Fibroblast of skin of abdomen (primary cell): ENCODE data around the gene LMF1.
A peak's percentile ranks its signal among the peaks of the same experiment; 100 is the strongest.

Experiments
- DNase-seq: peaks from one replicate; pipeline ENCODE4 v3.0.0-alpha.2; 2013

LMF1 gene

DNA sequence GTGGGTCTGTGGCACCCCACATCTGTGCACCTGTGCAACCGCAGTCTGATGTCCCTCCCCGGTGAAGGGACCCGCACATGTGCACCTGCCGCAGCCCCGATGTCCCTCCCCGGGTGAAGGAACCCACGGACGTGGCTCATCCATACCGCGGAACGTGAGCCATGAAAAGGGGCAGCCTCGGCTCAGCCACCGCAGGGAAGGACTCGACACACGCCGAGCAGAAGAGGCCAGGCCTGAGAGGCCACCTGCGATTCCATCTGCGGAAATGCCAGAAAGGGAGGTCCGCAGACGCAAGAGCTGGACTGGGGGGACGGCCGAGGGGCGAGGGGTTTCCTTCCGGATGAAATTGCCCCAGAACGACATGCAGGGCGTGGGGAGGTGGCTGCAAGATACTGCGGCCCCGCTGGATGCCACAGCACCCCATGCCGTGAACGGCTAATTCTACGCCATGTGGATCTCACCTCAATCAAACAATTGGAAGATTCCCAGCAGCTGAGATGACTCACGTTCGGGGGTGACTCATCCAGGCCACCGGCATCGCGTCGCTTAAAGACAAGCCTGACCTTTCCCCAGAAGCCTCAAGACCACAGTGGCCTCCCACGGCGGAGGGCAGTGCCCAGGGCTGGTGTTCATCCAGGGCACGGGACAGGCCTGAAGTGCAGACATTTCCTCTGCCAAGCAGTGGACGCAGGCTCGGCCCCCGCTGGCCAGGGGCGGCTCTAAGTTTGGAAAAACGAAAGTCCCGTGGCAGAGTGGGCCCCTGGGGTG is 31.8 kb upstream of the LMF1 start:
- peak; percentile 58 for DNase-seq

DNA sequence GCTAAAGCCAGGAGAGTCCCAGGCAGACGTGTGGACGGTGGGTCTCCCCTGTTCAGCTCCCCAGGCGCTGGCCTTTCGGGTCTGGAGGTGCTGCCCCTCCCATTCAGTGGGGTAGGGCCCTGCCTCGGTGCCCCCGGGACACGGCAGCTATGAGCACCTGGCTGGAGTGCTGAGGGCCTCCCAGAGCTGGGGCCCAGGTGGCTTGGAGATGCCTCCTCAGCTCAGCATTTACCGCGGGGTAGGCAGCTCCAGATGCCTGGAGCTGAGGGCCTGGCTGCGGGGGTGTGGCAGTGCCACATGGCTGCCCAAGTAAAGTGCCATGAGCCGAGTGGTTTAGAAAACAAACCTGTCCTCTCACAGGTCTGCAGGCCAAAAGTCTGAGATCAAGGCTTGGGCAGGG is 30.3 kb upstream of the LMF1 start:
- no peak for DNase-seq

DNA sequence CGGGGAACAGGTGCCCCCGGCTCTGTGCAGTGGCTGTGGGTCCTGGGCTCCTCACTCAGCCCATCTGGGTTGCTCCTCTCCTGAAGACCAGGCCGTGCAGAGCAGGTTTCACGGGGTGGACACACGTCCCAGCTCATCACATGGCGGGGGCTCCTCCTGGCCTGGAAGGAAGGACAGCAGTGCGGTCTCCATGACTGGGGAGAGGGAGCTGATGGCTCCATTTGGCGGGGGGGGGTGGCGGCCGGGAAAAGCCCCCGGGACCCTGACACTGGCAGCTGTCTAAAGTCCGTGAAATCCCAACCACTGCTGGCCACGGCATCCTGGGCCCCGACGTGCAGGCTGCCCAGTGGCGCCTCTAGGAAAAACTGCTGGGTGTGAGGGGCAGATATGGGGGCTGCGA is 29.8 kb upstream of the LMF1 start:
- no peak for DNase-seq

DNA sequence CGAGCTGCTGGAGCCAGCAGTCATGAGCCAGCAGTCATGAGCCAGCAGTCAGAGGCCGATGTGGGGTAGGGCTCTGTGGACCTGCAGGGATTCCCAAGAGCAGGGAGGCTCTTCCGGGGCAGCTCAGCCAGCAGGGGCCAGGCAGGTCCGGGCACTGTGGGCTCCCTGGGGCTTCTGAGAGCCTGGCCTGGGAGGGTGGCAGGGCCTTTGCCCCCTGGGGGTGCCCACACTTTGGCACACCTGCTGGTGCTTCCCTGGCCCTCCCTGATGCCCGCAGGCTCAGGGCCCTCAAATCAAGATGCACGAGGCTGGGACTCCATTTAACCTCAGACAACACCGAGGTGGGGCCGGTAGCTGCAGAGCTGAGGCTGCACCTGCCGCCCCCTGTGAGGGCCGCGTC is 28.9 kb upstream of the LMF1 start:
- no peak for DNase-seq

DNA sequence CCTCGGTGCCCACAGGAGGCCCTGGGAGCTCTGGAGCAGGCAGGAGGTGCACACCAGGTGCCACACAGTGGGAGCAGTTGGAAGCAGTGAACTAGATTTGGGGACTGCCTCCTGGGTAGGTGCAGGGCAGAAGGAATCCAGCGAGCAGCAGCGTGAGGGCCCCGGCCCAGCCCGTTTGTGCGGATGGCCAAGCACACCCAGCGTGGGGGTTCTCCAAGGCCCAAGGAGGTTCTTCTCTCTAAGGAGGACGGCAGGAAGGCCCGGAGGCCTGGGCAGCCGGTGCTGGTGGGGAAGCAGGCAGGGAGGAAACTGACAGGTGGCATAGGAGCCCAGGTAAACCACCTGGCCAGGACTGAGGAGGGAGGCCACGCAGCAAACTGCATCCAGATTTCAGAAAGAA is 27.8 kb upstream of the LMF1 start:
- no peak for DNase-seq

DNA sequence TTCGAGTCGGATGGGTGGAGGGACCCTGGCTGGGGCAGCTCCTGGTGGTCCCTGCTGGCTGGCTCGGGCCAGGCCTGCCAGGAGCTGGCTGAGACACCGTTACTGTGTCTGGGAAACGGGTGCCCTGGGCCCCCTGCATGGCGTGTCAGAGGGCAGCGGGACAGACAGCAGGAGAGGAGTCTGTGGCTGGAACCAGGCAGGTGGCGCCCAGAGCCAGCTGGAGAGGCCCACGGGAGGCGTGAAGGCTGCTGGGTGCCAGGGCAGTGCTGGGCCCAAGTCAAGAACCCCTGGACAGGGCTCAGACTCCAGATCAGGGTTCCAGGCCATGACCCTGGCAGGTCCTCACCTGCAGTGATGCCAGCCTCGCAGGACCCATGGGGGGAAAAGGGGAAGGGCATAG is 27.4 kb upstream of the LMF1 start:
- no peak for DNase-seq

DNA sequence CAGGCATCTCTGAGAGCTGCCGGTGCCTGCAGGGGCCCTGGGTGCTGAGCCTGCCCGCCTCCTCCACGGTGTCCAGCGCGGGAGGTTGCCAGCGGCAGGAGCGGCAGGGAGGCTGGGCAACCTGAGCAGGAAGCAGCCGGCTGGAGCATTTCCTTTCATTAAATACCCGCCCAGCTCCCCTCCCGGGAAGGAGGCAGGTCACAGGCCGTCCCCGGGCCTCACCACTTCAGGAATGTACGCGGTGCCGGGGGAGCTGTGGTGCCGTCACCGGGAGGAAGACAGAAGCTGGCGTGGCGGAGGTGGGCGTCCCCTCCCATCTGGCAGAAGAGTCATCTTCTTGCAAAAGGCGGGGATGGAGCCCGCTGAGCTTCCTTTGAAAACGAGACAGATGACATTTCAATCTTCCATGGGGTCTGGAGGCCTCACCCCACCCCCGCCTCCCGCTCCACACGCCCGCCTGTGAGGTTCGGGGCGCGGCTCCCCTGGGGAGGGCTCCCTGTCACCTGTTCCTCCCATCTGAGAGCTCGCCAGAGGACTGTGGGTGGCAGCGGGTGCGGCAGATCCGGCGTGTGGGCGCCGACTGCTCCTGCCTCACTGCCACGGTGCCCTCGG is 26.8 kb upstream of the LMF1 start:
- peak; percentile 15 for DNase-seq

DNA sequence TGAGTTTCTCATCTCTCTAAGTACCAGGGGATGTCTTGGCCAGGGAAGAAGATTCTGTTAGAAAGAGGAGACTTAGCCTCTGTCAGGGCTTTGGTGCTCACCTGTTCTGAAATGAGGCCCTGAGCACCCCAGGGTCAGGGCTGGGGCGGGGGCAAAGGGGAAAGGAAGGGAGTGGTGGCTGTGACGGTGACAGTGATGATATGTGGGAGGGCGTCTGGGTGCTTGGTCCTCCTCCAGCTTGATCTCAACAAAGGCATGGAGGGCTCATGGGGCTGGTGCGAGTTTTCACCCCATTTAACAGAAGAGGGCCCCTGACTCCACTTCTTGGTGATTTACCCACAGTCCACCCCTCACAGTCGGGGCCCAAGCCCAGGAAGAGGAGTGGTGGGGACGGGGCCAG is 25.9 kb upstream of the LMF1 start:
- DNase-seq, result no peak

DNA sequence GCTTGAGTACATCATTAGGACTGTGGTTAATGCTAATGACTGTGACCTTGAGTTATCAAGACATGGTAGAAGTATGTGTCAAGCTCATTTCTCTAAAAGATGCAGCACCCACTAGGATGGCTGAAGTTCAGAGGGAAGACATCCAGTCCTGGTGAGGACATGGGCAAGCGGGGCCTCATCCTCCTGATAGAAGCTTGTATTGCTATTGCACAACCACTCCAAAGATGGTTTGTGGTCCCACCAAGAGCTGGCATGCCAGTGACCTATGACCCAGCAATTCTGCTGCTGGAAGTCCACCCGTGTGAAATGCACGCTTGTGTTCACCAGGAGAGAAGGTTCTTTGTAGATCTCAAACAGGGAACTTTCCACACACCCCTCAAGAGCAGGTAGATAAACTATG is 25.0 kb upstream of the LMF1 start:
- no peak for DNase-seq

DNA sequence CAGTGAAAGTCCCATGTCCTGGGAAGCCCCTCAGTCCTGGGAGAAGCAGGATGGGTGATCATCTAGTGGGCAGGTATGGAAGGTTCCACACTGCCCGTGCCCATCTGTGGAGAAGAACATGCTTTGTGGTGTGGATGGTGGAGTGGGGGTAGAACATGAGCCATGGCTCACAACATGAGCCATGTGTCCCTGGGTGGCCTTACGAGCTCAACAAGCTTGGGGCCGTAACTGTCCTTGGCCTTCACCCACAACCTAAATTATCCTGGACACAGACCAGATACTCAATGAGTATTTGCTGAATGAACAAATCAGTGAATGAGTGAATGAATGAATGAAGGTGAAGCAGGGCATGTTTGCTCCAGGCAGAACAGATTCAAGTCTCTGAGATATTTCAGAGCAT is 24.3 kb upstream of the LMF1 start:
- DNase-seq, result peak; percentile 20

DNA sequence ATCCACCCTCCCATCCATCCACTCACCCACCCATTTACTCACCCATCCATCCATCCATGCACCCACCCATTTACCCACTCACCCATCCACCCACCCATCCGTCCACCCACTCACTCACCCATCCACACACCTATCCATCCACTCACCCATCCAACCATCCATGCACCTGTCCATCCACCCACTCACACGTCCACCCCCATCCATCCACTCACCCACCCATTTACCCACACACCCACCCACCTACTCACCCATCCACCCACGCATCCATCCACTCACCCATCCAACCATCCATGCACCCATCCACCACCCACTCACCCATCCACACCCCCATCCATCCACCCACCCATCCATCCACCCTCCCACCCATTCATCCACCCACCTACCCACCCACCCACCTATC is 22.9 kb upstream of the LMF1 start:
- DNase-seq, result no peak

DNA sequence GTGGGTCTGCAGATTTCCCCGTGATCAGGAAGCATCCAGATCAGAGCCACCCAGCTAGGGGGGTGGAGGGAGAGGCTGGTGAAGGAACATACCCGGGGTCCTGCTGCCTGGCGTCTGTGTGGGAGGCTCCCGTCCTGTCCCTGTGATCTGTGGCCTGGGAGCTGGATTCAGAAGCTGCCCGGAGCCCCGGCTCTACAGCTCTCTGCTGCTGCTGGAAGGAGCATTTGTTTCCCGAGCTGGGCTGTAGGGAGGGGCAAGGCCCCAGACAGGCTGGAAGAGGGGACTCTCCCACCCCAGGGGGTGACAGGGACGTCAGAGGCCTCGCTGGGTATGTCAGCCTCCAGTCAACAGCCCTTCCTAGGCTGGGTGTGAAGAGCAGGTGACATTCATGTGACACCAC is 21.0 kb upstream of the LMF1 start:
- DNase-seq, result no peak

DNA sequence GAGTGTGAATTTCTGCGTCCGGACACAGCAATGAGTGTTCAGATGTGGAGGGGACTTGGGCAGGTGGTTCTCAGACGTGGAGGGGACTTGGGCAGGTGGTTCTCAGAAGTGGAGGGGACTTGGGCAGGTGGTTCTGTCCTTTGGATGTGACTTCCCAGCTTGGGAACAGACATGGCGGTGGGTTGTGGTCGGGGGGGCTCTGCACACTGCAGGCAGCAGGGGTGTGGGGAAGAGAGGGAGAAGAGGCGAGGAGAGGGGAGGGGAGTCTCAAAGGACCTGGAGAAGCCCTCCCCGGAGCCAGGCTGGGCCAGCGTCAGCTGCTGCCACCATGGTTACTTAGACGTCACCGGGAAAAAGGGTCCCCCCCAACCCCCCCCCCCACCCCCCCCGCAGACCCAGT is 20.6 kb upstream of the LMF1 start:
- no peak for DNase-seq

DNA sequence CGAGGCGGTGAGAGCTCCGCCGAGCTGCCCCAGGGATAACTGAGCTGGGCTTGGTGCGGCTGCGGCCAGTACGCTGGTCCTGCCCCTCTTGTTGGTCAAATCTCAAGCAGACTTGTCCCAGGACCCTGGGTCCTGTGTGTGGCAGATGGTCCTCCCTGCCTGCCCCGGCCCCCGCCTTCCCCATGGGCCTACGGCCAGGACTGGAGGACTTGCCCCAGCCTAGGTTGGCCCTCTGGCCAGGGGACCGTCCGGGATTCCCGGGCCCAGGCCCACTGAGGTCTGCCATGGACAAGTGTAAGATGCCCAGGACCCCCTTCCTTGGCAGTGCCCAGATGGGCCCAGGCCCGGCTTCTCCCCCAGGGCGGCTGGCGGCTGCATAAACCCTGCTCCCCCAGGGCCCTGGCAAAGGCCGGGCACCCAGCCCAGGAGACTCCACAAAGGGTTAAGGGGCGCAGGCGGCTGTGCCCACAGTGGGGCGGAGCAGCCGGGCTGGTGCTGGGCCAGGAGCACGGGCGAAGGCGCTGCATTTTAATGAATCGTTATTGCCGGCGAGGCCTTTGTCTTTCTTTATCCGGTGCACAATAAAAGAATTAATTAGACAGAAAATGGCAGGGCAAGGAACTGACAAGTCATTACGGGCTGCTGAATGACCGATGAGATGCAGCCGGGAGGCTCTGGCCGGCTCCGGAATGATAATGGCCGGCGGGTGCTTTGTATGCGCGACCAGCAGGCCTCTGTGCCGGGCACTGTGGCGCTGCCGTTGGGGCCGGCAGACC is 19.9 kb upstream of the LMF1 start:
- no peak for DNase-seq

DNA sequence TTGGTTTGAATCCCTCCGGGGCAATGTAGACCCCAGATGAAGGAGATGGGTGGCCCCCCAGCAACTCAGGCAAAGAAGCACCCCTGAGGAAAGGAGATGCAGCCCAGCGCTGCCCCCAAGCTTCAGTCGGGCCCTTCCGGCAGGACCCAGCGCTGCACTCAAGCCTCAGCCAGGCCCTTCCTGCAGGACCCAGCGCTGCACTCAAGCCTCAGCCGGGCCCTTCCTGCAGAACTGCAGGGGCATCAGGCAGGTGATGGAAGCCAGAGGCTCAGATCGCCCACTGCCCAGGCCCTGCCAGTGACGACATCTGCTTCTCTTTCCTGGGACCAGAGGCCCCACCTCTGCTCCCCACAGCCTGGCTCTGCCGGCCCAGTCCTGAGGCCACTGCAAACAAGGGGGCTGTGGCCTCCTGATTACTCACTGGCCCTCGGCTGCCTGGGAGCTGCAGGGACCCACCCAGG is 18.6 kb upstream of the LMF1 start:
- no peak for DNase-seq

DNA sequence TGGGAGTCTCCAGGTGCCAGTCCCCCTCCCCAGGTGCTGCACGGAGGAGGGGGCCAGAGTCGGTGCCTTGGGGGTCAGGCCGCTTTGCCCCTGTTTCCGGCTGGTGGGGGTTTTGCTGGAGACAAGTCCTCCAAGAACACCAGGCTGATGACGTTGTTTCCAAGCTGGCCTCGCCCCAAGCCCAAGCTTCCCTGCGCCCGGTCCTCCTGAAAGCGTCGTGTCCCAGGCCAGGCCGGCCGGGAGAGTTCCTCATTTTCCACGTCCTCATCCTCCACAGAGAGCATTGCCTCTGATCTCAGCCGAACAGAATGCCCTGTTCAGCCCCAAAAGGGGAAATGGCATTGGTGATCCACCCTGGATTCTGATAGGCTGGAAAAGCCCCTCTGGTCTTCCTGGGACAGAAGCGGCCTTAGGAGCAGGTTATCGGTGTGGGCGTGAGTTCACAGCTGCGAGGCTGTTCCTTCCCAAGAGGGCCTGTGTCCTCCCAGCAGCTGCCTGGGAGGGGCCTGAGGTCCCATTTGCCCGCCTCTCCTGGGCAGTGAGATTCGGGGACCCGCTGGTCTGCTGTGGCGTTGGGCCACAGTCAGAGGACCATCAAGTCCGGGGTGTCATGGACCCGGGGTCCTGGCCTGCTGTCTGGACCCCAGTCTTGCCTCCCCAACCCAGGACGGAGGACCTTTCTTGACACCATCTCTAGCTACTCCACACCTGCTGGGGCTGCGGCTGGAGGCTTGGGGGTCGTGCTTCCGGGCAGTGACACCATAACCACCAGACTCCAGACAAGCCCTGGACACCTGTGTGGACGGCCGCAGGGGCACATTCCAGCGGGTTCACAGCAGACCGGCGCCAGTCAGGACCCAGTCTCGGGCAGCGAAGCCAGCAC is 17.9 kb upstream of the LMF1 start:
- no peak for DNase-seq

DNA sequence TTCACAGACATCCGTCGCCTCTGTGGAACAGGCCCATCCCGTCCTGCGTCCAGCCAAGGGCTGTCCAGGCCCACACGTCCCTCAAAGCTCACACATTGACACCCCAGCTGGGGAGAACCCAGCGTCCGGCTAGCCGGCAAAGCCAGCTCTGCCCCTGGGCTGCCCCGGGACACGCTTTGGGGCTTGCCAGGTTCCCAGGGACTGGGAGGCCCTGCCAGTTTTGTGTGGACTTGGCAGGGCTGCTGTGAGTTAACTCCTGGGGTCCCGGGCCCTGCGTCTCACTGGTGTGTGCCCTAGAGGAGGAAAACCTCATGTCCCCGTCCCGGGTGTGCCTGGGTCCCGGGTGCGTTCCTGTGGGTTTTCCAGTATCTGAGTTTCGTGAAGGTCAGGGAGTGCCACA is 17.1 kb upstream of the LMF1 start:
- no peak for DNase-seq

DNA sequence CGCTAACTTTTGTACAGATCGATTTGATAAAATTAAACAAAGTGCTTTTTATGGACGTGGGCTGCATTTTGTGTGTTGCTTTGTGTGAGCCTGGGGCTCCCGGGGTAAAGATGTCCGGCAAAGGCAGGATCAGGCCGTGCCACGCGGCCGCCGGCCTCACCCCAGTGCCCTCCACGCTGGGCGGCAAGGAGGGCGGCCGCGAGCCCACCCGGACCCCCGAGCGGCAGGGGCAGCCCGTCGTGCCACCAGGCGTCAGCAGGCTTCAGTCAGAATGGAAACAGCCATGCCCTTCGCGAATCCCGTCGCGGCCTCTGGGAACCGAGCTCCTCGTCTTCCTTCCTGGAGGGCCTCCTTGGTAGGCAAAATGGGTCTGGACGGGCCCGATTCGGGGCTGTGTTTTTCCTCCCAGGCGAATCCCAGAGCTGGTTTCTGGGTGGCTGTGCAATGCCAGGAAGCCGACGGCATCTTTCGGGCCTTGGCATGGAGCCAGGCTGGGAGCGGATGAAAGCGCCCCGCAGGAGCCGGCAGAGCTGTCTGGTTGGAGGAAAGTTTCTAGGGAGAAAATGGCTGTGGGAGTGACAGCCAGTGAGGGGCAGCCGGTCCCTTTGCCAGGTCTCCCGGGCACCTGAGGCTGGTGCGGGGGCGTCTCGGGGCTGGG is 16.3 kb upstream of the LMF1 start:
- DNase-seq, result no peak

DNA sequence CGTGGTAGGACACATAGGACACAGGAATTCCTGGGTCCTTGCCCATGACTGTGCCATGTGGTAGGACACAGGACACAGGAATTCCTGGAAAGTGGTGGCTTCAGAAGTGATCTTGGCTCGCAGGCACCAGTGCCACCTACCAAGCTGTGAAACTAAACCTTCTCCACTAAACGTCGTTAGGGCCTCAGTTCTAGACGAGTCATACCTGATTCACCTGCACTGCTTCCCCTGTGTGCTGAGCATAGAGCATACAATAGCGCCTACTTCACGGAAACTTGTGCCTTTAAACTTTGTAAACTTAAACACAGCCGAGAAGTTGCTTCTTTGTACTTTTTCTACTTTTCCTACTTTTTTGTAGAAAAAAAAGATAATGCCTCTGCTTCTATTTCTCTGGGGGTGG is 15.6 kb upstream of the LMF1 start:
- DNase-seq, result no peak

DNA sequence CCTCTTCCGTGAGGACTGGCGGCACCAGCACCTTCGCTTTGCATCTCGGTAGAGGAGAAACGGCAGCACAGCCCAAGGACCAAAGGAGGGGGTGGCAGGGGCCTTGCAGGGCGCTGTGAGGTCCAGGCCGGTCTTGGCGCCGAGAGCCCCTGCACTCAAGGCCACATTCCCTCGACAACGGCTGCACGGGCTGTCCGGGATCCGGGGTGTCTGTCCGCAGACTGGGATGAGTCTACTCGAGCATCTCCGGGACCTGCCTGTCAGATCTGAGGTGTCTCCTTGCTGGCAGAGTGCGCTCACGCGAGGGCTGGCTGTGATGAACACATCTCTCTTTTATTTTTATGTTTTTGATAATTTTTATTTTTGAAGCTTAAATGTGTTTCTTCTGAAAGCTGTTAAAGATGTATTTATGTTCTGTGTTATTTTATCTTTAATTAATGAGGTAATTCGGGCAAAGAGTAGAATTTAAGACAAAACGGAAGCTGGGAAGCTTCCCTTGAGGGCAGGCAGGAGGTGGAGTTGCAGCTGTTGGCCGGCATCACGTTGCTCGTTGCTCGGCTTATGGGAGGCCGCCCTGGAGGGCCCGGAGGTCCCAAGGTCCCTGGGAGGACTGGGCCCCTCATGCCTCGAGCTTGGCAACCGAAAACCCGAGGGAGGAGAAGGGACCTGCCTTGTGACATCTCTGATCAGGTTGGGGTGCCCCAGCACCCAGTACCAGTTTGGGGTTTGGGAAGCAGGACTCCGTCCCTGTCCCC is 15.0 kb upstream of the LMF1 start:
- DNase-seq, result no peak
